Stimulated activated CD4-positive, alpha-beta T cell treated with anti-CD3 and anti-CD28 coated beads, Interleukin-4, amount 100 ng/mL, for 48 hours (primary cell): Measurements from ENCODE around the gene CPSF4L.

ENCODE experiments used
- DNase-seq, 2 donors: peaks; one replicate each; pipeline ENCODE4 v3.0.0-alpha.2; 2020; ENCODE audit warnings: low read depth in 2 of 2

Gene CPSF4L

GRCh38 chr17:73203135-73203787, 58.4 kb downstream of the CPSF4L start:
- no peak for DNase-seq

GRCh38 chr17:73201215-73202069, 60.2 kb downstream of the CPSF4L start:
- DNase-seq: no peak

DNA sequence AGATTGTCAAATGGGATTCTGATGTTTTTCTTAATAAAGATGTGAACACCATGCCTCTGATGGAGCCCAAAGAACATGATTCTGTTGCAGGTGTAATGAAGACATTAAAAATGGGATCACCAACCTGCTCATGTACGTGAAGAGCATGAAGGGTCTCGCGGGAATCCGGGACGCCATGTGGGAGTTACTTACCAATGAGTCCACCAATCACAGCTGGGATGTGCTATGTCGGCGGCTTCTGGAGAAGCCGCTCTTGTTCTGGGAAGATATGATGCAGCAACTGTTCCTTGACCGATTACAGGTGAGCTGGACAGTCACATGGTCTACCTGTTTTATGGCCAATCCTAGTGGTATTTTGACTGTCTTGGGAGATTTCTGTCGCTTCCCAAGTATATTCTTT, 61.2 kb downstream of the CPSF4L start:
- no peak for DNase-seq

GRCh38 chr17:73199751-73200317, 61.8 kb downstream of the CPSF4L start:
- no peak for DNase-seq

DNA sequence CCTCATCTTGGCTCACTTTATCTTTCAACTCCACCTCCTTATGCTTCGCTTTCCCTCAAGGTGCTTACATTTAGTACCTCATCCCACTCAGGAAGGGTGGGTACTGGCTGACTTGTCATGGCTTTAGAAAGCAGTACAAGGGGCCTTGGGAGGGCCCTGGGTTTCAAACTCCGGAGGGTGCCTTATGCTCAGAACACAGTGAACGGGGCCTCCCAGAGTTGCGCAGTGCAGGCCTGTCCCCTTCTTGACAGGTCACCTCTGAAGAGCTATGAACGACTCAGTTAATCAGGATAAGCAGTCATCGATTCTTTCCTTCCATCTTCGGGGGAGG, 62.8 kb downstream of the CPSF4L start:
- DNase-seq: no peak
